GM13976 (cell line): Measurements from ENCODE around the gene FAM120C.

Source experiments
- DNase-seq: peaks from one replicate; pipeline ENCODE4 v3.0.0; 2012; ENCODE audit warnings: low spot score
- CTCF ChIP-seq: IDR thresholded peaks from 2 replicates; pipeline ENCODE4 v1.5.1; 2012; ENCODE audit warnings: borderline replicate concordance, mild to moderate bottlenecking; ENCODE audit not compliant: insufficient read depth; ENCODE audit errors: extremely low read depth, missing control alignments, control extremely low read depth
- in situ Hi-C: fragments of 300-500 bp; cut with MboI; formaldehyde crosslinking; loops from one replicate; pipeline ENCODE4 v1.12.0; 2022; ENCODE audit warnings: low sequenced_read_pairs, mixed read lengths, inconsistent platforms; ENCODE audit not compliant: unreplicated experiment

FAM120C gene

GRCh38 chrX:54090880-54091279, 92.2 kb downstream of the FAM120C start:
- no peak for DNase-seq
- TF ChIP-seq CTCF = no peak
- in situ Hi-C loops = no loop called here

- in situ Hi-C loops = no loop called here
- no peak for DNase-seq
- no peak for TF ChIP-seq CTCF
Measured at GRCh38 chrX:54089191-54089590, 93.9 kb downstream of the FAM120C start.

- no peak for TF ChIP-seq CTCF
- in situ Hi-C loops = no loop called here
- DNase-seq = no peak
Measured at GRCh38 chrX:54087661-54088060, 95.4 kb downstream of the FAM120C start.

GRCh38 chrX:54085666-54086065, 97.4 kb downstream of the FAM120C start:
- DNase-seq = no peak
- no peak for TF ChIP-seq CTCF
- in situ Hi-C loops = no loop called here

GRCh38 chrX:54076903-54077302, 106.2 kb downstream of the FAM120C start:
- in situ Hi-C loops = no loop called here
- TF ChIP-seq CTCF = no peak
- DNase-seq = no peak

- TF ChIP-seq CTCF = no peak
- no peak for DNase-seq
- in situ Hi-C loops = no loop called here
Measured at GRCh38 chrX:54074826-54075225, 108.2 kb downstream of the FAM120C start.

GRCh38 chrX:54067766-54068165, 115.3 kb downstream of the FAM120C start:
- no peak for TF ChIP-seq CTCF
- in situ Hi-C loops = no loop called here
- no peak for DNase-seq
